ENCODE data around the gene ZFHX3. TPM values are rescaled to one million over a fixed set of nuclear protein-coding genes. Genes with fewer than 3 reads are reported as not detected.

The ZFHX3 gene
- total and polyA plus RNA-seq, 10 of the 15 experiments (the other 5 are each of a cell fraction or from before 2014, with no cell fraction given), result 0.68 to 8.6 (median 2.0) TPM

DNA sequence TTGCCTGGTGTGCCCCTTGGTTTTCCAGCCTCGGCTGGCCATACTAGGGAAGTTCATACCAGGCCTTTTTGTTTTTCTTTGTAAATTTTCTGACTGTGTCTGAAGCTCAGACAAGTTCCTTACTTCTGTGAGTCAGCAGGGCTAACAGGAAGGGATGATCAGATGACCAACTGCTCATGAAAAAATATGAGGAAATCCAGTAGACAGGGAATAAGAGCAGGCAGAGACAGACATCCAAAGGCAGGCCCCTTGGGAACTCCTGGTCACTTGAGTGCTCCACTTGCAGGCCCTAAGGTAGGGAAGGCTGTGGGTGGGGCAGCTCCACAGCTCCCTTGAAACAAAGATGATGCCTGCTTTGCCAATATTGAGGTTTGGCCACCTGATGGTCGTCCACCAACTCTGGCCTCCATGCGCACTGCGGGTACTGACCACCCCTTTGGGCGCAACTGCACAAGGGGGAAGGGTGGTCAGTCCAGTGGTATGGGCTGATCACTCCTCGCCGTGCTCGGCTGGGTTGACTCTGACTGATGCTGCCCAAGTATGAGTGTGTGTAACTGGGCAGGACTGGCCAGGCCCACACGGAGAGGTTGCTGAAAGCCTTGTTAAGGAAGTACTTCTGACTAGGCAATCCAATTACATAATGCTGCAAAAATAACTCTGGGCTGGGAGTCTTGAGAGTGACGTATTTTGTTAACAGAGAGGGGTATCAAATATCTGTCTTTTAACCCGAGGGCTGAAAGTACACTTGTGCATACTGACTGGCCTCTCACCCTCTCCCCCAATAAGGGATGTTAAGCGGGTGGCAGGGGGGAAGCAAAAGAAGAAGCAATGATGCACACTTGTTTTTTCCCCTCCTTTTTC, 20.8 kb upstream of the ZFHX3 start:
- SMC1A ChIA-PET (ENCODE audit: uncharacterized antibody, unreplicated experiment), result no interaction called here
- Histone ChIP-seq H3K27me3 (replicated peaks in 1 of 2; ENCODE audit: control insufficient read depth in 2 of 2, insufficient read depth in 2 of 2, low read length in 1 of 2) (peaks cover 15 to 25% of the 10 kb centered on the region in 2 experiments), H3K4me2 (ENCODE audit: control insufficient read depth, insufficient read depth) (no peak overlapping the region), H2AFZ (ENCODE audit: control insufficient read depth, low read depth, low read length) (no peak overlapping the region), H3K36me3 (ENCODE audit: control insufficient read depth in 2 of 2, insufficient read depth in 2 of 2, low read length in 1 of 2) (no peaks in the 10 kb centered on the region), H3K79me2 (ENCODE audit: control insufficient read depth, insufficient read depth, low read length) (no peaks in the 10 kb centered on the region), H4K20me1 (ENCODE audit: control insufficient read depth, insufficient read depth) (no peaks in the 10 kb centered on the region), H3K4me1 (ENCODE audit: control insufficient read depth, insufficient read depth, low read length) (no peaks in the 10 kb centered on the region), H3K9ac (ENCODE audit: control insufficient read depth, insufficient read depth, low read length) (no peak overlapping the region), H3K4me3 (no peak overlapping the region), H3K9me3 (replicated peaks; ENCODE audit: control insufficient read depth, insufficient read depth, low read length) (no peaks in the 10 kb centered on the region), H3K27ac (ENCODE audit: control insufficient read depth, insufficient read depth) (no peak overlapping the region)
- ATAC-seq (peak; percentile 35; the same call in 1 of the 3 replicates), DNase-seq (ENCODE audit: low read depth, low spot score) (no peak), FAIRE-seq (no peak)
- in situ Hi-C loops (cut with MboI), result no loop called here
- RAD21 ChIA-PET (ENCODE audit: unreplicated experiment), result no interaction called here
- WGBS (ENCODE audit: insufficient coverage, insufficient replicate concordance, low lambda C conversion rate, missing lambda C conversion rate), result 50% methylated on average over 12 of the region's 12 CpGs
- POLR2A ChIA-PET, result interaction anchor here (0.6 kb wide), 2 partner anchors 92 to 1588 kb away, joined by 3 to 7 read pairs; no protein-coding TSS in a partner anchor
- 0 out of 2 replicates have a peak, but pooled peaks have one; percentile 11 for TF ChIP-seq MEF2A (IDR thresholded peaks at IDR 0.05; ENCODE audit: insufficient read depth, low read depth, low read length)
- TF ChIP-seq POLR2AphosphoS2 (IDR thresholded peaks at IDR 0.05; ENCODE audit: low read depth, low read length), result no peak
- TF ChIP-seq, protein P1, sequence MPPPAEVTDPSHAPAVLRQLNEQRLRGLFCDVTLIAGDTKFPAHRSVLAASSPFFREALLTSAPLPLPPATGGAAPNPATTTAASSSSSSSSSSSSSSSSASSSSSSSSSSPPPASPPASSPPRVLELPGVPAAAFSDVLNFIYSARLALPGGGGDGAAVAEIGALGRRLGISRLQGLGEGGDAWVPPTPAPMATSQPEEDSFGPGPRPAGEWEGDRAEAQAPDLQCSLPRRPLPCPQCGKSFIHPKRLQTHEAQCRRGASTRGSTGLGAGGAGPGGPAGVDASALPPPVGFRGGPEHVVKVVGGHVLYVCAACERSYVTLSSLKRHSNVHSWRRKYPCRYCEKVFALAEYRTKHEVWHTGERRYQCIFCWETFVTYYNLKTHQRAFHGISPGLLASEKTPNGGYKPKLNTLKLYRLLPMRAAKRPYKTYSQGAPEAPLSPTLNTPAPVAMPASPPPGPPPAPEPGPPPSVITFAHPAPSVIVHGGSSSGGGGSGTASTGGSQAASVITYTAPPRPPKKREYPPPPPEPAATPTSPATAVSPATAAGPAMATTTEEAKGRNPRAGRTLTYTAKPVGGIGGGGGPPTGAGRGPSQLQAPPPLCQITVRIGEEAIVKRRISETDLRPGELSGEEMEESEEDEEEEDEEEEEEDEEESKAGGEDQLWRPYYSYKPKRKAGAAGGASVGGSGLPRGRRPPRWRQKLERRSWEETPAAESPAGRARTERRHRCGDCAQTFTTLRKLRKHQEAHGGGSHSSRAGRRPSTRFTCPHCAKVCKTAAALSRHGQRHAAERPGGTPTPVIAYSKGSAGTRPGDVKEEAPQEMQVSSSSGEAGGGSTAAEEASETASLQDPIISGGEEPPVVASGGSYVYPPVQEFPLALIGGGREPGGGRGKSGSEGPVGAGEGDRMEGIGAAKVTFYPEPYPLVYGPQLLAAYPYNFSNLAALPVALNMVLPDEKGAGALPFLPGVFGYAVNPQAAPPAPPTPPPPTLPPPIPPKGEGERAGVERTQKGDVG (CRISPR knock-in tag; IDR thresholded peaks at IDR 0.05), result no peak
- TF ChIP-seq JUNB (IDR thresholded peaks at IDR 0.05), result no peak
- TF ChIP-seq, protein P2, sequence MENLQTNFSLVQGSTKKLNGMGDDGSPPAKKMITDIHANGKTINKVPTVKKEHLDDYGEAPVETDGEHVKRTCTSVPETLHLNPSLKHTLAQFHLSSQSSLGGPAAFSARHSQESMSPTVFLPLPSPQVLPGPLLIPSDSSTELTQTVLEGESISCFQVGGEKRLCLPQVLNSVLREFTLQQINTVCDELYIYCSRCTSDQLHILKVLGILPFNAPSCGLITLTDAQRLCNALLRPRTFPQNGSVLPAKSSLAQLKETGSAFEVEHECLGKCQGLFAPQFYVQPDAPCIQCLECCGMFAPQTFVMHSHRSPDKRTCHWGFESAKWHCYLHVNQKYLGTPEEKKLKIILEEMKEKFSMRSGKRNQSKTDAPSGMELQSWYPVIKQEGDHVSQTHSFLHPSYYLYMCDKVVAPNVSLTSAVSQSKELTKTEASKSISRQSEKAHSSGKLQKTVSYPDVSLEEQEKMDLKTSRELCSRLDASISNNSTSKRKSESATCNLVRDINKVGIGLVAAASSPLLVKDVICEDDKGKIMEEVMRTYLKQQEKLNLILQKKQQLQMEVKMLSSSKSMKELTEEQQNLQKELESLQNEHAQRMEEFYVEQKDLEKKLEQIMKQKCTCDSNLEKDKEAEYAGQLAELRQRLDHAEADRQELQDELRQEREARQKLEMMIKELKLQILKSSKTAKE (IDR thresholded peaks at IDR 0.05; ENCODE audit: low read depth, poor library complexity, severe bottlenecking), result no peak
- TF ChIP-seq NBN (IDR thresholded peaks at IDR 0.05), result no peak
- no peak for TF ChIP-seq ZBED1 (IDR thresholded peaks at IDR 0.05; ENCODE audit: borderline replicate concordance)
- CTCF ChIA-PET, result interaction anchor here (0.6 kb wide), 1 partner anchor 235 kb away, joined by 3 read pairs; no protein-coding TSS in a partner anchor
- intact Hi-C loops (cut with micrococcal nuclease; ENCODE audit: unreplicated experiment), result no loop called here
- BruUV-seq (replicated peaks), result no TSS peak
